Sciatic nerve (tissue), 1 donor: ENCODE measurements around the gene SCAMP2. TPM values are rescaled to one million over a fixed set of nuclear protein-coding genes. Genes with fewer than 3 reads are reported as not detected.

ENCODE experiments used
- microRNA-seq: library from miRNA; unstranded; fragments of <30 nt; microRNA quantifications from one replicate; pipeline ENCODE4 v1.2.0, GENCODE V29; 2020
- total RNA-seq: library from RNA; stranded (reverse); fragmentation: NEBNext Ultra II Directional; extraction: Animal tissue kit (Norgen Biotek cat#: 25700); gene quantifications from one replicate; pipeline ENCODE4 v1.2.1, GENCODE V29; 2021
- donor health status: DM: no; HTN: no; CAD: no.

Gene SCAMP2
- total RNA-seq, 1 donor from 2014 or later, result 68.2 TPM

Small RNAs within 50 kb of the gene (microRNA-seq; reads per million reads assigned to microRNA genes)
- 1.1 reads per million for gene MIR6882

Other genes starting within 250 kb of the SCAMP2 start
- 32.5 TPM for gene EDC3, start 177.3 kb downstream of the SCAMP2 start, total RNA-seq
- 0.18 TPM for gene CYP1A1, start 147.8 kb downstream of the SCAMP2 start, total RNA-seq
- gene CYP1A2, start 124.5 kb downstream of the SCAMP2 start, total RNA-seq, result not detected
- gene CSK, start 91.3 kb downstream of the SCAMP2 start, total RNA-seq, result 43.7 TPM
- gene LMAN1L, start 60.5 kb downstream of the SCAMP2 start, total RNA-seq, result not detected
- not detected for gene CPLX3, start 46.7 kb downstream of the SCAMP2 start, total RNA-seq
- 26.5 TPM for gene ULK3, start 30.2 kb downstream of the SCAMP2 start, total RNA-seq
- 38.2 TPM for gene MPI, start 16.7 kb upstream of the SCAMP2 start, total RNA-seq
- 72.9 TPM for gene FAM219B, start 33.5 kb upstream of the SCAMP2 start, total RNA-seq
- gene COX5A, start 64.7 kb upstream of the SCAMP2 start, total RNA-seq, result 66.3 TPM
- 6.0 TPM for gene RPP25, start 83.4 kb upstream of the SCAMP2 start, total RNA-seq
- 7.6 TPM for gene SCAMP5, start 122.2 kb upstream of the SCAMP2 start, total RNA-seq
- 20.4 TPM for gene PPCDC, start 150.2 kb upstream of the SCAMP2 start, total RNA-seq